GM19463 (cell line): ENCODE results near the gene NDUFA1.
"Not testable (repeated sequence)": the region's sequence is repeated elsewhere in the genome, so short reads cannot be mapped to it uniquely, and the experiment has no call there.

Experiments used
- ATAC-seq: cut with Tn5 transposase; IDR thresholded peaks from one replicate; pipeline ENCODE4 v1.9.1; 2021; ENCODE audit warnings: mild to moderate bottlenecking, moderate library complexity; ENCODE audit not compliant: unreplicated experiment

The NDUFA1 gene

DNA sequence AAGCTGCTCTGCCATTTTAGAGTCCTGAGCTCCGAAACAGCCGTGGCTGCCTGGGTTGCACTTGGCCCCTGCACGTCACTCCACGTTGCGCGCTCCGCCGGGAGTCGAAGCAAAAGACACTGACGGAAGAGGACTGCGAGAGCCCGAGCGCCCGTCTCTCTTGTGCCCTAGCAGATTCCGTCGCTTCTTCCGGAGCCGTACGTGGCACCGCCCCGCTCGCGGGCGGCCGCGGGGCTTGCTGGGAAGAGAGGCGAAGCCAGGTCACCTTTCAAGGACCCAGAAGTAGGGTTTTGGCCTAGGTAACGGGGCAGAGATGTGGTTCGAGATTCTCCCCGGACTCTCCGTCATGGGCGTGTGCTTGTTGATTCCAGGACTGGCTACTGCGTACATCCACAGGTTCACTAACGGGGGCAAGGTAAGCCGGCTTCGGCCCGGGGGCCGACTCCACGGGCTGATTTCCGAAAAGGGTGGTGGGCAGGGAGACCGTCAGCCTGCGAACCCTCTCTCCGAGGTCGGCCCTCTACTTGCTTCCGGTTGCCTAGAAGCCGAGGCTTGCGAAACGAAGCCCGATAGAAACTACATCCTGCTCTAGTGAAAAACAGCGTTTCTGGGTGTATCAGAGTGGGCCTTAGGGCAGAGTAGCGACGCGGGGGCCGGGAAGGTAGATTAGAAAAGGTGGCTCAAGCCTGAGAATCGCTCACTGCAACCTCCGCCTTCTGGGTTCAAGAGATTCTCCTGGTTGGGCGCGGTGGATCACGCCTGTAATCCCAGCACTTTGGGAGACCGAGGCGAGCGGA, at the start of gene NDUFA1, which contains the start of gene RNF113A:
TSS of gene NDUFA1 (plus strand) at position 234 of the 797 bp plus-strand sequence. CDS start at position 314, 80 bp downstream.
TSS of gene RNF113A (minus strand) at position 135 of the 797 bp plus-strand sequence. CDS start at position 15, 120 bp downstream.
- ATAC-seq: peak; percentile 89

DNA sequence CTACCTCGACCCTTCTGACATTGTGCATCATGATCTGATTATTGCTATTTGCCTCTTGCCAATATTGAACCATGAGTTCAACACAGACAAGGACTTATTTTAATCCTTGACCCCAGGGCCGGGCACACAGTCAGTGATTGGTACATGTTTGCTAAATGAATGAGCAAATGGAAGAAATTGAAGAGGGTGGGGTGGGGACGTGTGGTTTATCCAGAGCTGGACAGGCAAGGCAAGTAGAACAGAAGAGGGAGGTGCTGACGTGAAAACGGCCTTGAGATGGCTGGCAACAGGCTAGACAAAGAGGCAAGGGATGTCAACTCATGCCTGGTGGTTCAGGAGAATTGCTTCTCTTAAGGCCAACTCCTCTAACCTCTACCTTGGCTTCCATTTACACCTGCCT, 47.4 kb upstream of the NDUFA1 start:
- ATAC-seq: not testable (repeated sequence)

DNA sequence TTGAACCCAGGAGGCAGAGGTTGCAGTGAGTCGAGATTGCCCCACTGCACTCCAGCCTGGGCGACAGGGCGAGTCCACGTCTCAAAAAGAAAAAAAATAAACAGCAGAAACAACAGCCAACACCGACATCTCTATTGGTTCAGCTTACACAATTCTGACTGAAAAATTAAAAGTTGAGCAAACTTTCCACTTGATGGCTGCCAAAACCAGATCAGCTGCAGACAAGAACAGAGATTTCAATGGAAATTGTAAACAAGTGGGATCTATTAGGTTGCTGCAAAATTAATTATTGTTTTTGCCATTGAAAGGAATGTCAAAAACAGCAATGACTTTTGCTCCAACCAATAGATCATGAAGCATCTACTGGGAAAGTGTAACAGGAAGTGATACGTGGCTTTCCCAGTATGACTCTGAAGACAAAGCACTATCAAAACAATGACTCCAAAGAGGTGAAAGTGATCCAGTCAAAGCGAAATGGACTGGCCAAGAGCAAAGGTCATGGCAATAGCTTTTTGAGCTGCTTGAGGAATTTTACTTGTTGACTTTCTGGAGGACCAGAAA, 45.2 kb upstream of the NDUFA1 start:
- no peak for ATAC-seq

DNA sequence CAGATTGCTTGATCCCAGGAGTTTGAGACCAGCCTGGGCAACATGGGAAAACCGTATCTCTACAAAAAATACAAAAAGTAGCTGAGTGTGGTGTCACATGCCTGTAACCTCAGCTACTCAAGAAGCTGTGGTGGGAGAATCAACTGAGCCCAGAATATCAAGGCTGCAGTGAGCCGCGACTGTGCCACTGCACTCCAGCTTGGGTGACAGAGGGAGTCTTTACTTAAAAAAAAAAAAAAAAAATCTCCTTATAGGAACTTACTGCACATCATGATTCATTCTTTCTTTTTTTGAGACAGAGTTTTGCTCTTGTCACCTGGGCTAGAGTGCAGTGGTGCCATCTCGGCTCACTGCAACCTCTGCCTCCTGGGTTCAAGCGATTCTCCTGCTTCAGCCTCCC, 43.2 kb upstream of the NDUFA1 start:
- no peak for ATAC-seq

DNA sequence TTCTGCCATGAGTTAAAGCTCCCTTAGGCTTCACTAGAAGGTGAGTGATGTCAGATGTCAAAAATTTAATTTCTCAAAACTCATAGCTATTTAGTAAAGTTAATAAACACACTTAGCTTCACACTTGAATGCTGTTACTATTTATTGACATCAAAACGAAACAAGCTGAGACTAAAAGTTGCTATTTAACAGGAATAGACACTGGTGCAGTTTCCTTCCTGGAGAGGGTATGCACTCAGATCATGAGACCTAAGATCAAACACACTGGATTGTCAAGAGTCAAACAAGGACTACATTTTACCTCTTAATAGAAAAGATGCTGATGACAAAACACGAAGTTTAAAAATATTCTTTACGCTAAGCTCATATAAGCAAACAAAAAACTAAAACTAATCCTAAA, 37.7 kb upstream of the NDUFA1 start:
- no peak for ATAC-seq

DNA sequence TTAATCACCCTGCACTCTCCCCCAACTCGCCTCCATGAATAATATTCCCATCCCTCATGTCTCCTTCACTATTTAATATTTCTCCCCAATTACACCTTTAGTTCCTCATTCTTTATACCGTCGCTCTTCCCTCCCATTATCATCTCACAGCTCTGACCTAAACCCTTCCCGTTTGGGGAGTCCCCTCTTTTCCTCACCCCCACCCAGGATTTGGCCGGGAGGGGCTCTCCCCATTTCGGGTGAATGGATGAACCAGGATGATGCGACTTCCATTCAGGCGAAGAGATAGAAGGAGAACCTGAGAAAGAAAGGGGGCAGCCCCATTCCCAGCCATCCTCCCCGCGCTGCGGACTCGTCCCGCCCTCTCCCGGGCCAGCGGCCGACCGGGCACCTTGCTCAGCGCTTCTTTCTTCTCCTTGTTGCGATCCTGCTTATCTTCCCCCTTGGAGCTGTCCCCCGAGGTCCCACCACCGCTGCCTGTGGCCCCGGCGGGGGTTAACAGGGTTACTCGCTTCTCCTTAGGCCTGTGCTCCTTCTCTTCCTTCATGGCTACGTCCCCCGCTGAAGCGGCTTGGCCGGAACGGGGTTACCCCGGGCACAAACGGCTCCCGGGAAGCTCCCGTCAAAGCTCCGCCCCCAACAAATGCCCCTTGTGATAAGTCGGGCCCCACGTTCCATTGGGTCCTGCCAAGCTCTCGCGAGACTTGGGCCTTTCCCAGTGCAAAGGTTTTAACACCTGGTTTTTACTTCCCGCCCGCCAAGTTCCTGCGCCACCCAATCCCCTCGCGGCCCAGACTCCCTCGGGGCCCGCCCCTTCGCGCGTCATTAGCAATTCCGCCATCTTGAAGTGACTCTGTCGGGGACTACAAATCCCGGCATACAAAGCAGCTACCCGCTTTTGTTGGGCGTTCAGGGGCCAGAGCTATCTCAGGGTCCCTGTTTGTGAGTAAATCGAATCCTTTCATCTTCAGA, 19.0 kb upstream of the NDUFA1 start, which contains the start of gene UPF3B:
TSS of gene UPF3B (minus strand) at position 582 of the 972 bp plus-strand sequence. CDS start at position 547, 35 bp downstream.
- ATAC-seq: peak; percentile 94

DNA sequence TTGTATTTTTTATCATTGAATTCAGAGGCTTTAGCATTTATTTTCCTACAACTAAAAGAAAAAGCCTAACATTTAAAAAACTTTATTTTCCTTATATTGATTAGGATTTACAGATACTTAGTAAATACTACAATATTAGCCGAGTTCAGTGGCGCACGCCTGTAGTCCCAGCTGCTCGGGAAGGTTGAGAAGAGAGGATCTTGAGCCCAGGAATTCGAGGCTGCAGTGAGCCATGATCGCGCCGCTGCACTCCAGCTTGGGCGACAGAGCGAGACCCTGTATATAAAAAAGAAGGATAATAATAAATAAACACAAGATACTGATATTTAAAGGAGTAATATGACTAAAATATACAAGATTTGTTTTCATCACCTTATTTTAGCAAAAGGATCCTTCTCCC, 18.2 kb upstream of the NDUFA1 start:
- no peak for ATAC-seq

DNA sequence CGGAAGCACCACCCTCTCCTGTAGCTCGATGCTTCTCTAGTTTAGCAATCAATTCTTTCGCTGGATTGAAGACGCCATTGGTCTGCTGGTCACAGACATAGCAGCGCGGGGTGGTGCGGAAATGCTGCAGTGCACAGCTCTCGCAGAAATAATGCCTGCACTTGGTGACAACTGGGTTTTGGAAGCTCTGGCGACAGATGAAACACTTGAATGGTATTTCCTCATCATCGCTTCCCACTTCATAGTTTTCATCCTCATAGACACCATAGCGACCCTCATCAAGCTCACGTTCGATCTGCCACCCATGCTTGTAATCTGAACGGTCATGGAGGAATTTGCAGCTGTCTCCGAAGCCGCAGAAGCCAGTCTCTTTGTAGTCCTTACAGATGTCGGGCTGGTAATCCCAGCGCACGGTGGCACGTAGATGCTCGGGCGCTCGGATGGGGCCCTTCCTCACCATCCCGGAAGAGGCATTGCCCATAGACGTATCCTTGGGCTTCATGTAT, 953 bp upstream of the NDUFA1 start:
- no peak for ATAC-seq

DNA sequence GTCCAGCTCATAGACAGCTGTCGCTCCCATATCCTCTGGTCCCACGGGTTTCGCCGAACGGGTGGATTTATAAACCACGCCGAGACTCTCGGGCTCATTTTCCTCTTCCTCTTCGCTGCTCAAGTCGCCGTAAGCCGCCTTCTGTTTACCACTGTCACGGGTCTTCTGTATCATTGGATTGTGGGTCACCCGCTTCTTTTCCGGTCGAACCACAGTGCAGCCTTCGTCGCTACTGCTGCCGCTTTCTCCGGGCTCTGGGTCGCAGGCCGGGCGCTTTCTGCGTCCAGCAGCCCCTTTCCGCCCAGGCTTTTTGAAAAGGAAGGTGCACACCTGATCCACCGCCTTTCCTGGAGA, 410 bp upstream of the NDUFA1 start:
- peak; percentile 36 for ATAC-seq

DNA sequence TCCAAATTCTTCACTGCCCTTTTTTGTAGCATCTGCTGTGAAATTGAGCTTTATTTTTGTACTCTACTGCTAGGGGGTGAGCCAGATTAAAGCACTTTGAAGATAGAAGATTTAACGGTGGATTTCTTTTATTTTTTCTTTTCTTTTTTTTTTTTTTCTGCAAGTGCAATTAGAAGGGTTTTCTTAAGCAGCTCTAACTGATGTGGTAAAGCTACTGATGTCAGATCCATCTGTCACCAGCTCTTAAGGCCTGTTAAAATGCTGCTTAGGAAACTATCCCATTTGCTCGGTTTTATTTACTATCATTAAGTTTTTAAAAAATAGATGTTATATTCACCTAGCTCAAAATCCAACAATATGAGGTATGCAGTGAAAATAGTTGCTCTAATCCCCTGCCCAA, 7.1 kb downstream of the NDUFA1 start:
- ATAC-seq: no peak

DNA sequence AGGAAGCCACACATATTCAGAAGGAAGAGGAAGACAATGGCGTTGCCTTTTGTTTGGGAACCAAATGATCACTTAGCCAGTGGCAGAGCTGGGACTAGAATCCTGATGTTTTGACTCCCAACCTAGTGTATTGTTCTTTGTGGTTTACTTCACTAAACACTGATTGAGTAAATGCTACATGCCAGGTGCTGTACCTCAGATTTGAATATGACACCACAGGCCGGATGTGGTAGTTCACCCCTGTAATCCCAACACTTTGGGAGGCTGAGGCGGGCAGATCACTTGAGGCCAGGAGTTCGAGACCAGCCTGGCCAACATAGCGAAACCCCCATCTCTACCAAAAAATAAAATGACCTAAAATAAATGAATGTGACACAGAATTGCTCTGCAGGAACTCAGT, 8.4 kb downstream of the NDUFA1 start:
- no peak for ATAC-seq

DNA sequence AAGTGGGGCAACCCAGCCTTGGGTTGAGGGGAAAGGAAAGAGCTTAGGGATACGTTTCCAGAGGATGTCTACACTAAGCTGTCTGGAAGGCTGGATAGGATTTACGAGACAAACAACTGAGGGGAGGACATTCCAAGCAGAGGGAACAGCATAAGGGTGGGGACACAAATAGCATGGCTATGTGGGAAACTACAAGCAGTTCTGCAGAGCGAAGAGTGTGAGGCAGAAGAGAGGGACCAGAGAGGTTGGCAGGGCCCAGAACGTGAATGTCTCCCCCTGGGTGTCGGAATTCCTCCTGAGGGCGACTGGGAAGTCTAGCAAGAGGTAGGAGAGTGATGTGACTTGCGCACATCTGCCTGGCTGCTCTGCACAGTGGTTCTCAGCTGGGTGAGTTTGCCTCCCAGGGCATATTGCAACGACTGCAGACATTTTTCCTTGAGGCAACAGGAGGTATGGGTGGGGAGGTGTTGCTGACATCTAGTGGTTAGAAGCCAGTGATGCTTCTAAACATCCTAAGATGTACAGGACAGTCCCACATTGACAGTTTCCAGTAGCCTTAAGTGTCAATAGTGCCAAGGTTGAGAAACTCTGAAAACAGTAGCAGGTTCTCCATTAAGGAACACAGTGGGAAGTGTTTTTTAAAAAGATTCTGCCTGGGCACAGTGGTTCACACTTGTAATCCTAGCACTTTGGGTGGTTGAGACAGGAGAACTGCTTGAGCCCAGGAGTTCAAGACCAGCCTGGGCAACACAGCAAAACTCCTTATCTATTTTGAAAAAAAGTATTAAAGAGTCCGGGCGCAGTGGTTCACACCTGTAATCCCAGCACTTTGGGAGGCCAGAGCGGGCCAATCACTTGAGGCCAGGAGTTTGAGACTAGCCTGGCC, 9.2 kb downstream of the NDUFA1 start:
- ATAC-seq: peak; percentile 80

DNA sequence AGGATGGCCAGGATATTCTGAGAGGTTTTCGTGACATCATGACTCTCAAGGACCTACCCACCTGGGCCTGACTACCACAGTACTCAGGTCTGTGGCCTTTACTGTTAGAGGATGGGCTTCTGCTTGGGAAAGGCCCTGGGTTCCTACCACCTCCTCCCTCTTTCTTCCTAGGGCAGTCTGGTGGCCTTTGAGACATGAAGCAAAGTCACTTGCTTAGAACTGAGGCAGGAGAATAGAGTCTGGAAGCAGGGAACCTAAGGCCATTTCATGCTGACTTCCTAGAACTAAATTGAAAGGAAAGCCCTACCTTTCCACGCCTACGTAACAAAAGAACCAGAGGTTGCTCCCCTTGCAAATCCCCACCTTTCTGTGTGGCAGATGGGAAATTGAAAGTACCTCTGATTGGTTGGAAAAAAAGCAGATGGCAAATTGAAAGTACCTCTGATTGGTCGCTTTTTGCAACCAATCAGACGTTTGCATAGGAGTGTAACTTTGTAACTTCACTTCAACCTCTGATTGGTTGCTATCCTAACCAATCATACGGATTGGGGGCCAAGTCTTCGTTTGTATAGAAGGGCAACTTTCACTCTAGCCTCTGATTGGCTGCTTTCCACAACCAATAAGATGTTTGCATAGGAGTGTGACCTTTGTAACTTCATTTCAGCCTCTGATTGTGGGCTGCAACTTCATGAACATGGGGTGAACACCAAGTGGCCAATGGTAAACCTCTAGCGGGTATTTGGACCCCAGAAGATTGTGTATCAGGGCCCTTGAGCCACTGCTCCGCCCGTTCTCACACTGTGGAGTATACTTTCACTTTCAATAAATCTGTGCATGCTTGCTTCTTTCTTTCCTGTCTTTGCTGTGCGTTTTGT, 14.2 kb downstream of the NDUFA1 start:
- no peak for ATAC-seq

DNA sequence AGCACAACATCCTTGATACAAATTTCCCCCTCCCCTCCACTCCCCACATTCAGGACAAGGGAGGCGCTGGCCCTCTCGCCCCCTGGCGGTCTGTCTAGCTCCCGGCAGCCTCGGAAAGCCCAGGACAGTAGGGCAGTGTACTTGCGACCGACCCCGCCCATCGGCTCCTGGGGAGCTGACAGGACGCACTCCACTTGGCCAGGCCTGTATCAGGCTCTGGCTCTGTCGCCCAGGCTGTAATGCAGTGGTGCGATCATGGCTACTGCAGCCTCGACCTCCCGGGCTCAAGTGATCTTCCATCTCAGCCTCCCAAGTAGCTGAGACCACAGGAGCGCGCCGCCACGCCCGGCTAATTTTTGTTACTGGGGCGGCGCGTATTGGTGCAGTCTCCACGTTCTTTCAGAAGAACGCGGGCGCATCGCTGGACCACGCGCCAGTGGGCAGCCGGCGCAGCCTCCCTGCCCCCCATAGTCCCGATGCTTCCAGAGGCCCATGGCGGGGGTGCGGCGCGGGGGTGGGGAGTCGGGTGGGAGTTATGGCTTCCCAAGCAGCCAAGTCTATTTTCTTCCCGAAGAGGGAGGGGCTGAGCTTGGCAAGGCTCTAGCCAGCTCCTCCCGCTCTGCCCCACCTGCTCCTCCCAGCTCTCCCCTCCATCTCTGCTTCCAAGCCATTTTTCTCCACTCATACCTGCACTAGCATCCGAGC, 16.2 kb downstream of the NDUFA1 start:
- peak; percentile 91 for ATAC-seq

DNA sequence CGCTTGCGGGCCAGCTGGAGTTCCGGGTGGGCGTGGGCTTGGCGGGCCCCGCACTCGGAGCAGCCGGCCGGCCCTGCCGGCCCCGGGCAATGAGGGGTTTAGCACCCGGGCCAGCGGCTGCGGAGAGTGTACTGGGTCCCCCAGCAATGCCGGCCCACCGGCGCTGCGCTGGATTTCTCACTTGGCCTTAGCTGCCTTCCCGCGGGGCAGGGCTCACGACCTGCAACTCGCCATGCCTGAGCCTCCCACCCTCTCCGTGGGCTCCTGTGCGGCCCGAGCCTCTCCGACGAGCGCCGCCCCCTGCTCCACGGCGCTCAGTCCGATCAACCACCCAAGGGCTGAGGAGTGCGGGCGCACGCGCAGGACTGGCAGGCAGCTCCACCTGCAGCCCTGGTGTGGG, 19.0 kb downstream of the NDUFA1 start:
- not testable (repeated sequence) for ATAC-seq

DNA sequence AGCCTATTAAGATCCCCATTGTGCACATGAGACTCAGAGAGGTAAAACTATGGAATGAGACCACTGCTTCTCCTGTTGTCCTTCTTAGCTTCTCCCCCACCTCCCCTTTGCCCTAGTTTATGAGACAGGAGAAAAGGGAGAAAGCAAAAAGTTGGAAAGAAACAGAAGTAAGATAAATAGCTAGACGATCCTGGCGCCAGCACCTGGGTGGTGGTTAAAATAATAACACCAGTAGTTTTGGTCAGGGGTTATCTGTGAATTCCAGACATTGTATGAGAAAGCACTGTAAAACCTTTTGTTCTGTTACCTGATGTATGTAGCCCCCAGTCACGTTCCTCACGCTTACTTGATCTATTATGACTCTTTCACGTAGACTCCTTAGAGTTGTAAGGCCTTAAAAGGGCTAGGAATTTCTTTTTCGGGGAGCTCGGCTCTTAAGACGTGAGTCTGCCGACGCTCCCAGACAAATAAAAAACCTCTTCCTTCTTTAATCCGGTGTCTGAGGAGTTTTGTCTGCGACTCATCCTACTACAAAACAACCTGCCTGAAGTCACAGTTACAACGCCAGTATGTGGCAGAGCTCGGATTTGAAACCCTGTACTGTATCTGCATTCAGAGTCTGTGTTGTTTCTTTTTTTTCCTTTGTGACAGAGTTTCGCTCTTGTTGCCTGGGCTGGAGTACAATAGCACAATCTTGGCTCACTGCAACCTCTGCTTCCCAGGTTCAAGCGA, 20.5 kb downstream of the NDUFA1 start:
- not testable (repeated sequence) for ATAC-seq

DNA sequence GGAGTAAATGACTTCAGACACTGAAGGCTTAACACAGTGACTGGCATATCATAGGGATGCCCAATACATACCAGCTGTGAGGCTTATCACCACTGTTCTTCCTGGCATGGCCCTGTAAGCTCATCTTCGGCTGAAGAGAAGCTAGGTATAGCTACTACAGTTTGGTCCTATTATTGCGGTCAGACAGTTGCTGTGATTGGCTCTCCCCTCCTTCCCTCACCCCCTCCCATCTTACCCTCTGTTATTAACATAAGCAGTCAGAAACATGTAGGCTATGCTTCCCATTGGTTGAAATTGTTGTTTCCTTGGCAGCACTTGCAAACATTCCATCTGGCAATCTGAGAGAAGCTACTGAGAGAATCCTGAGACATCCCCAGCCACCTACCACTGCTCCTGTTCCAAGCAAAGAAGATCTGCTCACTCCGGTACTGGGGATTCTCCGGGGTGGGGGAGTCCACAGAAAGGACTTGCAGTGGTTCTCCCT, 24.3 kb downstream of the NDUFA1 start, which contains the start of gene AKAP14:
TSS of gene AKAP14 (plus strand) at position 51 of the 484 bp plus-strand sequence. CDS start 7,331 bp downstream, outside the sequence.
- no peak for ATAC-seq
